ENCODE data around the gene MEG3.

Gene MEG3

DNA sequence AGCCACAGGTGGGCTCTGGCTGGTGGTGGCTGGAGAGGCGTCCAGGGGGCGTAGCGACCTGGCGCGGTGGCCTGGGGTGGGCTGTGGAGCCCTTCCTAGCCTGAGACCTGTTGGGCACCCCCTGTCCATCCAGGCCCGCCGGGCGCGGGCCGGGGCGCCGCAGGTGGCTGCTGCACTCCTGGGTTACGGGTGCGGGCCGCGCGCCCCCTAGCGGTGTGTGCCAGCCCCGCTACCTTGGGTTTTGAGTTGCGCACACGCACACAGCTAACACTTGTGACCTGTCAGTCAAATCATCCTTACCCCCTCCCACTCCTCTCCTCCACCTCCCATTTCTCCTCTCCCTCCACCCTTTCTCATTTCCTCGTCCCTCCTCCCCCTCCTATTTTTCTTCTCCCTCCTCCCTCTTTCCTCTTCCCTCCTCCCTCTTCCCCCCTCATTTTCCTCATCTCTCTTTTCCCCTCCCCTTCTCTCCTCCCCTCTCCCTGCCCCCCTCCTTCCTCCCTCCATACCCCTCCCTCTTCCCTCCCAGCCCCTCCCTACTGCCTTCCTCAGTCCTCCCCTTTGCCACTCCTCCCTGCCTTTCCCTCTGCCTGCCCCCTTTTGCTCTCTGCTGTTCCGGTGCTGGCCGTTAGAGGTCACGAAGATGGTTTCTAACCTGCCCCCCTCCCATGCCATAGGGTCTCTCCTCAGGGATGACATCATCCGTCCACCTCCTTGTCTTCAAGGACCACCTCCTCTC, 2.3 kb downstream of the MEG3 start:
- no peak for DNase-seq (ENCODE audit: extremely low read depth in 1 of 2, low read depth in 1 of 2)

- no peak for DNase-seq (ENCODE audit: extremely low read depth in 1 of 2, low read depth in 1 of 2)
These were observed 4.8 kb downstream of the MEG3 start for GRCh38 chr14:100830681-100831080.

- DNase-seq (ENCODE audit: extremely low read depth in 1 of 2, low read depth in 1 of 2) = no peak
These were observed 6.5 kb downstream of the MEG3 start for GRCh38 chr14:100832311-100832960.

DNA sequence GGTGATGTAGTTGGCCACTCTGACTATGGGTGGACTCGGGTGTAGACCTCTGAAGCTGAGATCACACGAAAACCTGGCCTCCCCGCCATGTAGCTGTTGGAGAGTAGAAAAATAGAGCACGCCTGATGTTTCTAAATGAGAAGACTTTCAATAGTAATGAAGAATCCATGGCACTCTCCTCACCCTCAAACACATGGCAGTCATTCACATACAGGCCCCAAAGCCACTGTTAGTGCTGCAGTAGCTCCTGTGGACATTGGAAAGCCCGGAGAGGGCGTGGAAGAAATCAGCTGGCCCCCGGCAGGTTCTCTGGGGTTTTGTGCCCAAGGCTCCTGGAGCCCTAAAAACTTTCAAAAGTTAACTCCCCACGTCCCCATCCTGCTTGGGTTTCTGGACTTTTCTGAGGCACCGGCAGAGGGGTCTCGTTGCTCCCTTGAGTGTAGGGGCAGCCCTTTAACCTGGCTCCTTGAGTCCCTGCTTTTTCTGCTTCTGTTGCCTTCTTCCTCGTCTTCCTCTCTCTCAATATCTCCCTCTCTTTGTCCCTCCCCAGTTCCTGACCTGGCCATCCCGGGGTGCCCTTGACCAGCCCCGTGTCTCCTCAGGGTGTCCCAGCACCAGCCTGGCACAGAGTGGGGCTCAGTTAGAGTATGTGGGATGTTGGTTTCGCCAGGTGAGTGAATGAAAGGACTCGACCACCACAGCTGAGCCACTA, 8.3 kb downstream of the MEG3 start:
- no peak for DNase-seq (ENCODE audit: extremely low read depth in 1 of 2, low read depth in 1 of 2)

DNA sequence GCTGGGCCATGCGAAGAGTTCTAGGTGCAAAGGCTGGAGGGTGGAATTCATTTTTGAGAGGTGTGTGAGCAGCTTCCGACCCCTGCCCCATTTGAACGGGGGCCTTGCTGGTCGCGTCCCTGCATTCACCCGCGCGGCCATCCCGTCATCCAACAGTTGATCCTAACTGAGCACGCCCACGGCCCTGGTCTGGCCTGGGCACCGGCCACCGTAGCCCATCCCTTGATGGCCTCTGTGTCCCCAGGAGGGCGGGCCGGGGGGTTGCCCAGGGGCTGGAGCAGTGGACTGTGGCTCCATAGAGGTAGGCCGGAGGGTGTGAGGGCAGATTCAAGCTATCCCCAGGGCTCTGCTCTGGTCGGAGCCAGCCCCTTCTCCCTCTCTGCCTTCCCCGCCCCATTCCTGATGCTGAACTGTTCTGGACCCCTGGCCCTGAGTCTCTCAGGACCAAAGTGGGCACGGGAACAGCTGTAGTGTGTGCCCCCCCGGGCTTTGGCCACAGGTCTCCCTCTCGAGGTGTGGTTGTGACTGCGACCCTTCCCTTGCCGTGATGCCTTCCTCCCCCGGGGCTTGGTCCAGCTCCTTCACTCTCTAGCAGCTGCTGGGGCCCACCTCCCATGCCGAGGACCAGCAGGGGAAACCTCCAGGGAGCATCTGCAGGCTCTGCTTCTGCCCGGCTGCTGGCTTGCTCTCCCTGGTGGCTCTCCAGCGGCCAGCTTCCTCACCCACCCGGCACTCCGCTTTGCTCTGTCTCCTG, 9.1 kb downstream of the MEG3 start:
- DNase-seq (ENCODE audit: extremely low read depth in 1 of 2, low read depth in 1 of 2) = no peak

DNA sequence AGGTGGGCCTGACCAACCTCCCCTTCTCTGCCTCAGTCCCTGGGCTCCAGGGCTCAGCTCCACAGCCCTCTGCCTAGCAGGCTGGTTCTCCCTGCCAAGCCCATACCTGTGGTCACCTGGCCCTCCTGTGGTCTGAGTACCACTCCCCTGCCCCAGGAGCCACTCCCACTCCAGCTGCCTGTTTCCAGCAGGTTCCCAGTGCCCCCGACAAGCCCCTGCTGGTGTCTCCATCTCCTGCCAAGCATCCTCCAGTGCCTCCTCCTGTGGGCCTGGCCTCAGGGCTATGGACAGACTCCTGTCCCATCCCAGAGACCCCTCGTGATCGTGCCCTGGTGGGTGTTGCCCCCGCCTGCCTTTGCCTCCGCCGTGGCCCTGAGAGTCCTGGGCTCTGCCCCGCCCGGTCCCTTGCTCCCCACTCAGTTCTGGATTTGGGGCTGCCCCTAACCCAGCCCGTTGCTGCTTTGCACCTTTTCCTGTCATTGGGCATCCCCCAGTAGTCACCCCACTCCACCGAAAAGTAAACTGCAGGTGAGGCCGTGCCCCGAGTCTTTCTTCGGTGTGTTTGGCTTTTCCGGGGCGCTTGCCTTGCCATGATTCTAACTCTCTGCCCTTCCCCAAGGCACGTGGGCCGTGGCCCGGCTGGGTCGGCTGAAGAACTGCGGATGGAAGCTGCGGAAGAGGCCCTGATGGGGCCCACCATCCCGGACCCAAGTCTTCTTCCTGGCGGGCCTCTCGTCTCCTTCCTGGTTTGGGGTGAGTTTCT, 9.8 kb downstream of the MEG3 start:
- no peak for DNase-seq (ENCODE audit: extremely low read depth in 1 of 2, low read depth in 1 of 2)

DNA sequence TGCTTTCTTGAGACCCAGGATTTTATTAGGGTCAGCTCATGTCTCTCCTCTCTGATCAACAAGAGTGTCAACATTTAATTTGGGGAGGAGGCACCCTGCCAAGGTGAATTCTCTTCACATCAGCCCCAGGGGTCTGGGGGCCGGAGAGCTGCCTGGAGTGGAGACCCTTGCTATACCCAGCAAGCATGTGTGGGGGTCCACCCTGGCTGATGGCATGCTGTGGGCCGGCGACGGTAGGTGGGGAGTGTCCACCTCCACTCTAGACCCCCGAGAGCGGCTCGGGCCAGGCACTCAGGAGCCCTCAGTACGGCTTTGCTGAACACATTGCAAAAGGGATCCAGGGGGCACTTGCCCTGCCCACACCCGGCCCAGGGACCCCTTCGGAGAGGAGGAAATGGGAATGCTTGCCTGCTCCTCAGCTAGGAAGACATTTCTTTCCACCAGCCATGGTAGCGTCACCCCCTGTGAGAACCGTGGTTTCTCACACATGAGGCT, 10.4 kb downstream of the MEG3 start:
- no peak for DNase-seq (ENCODE audit: extremely low read depth in 1 of 2, low read depth in 1 of 2)

- DNase-seq (ENCODE audit: extremely low read depth in 1 of 2, low read depth in 1 of 2) = no peak
These were observed 11.3 kb downstream of the MEG3 start for GRCh38 chr14:100836941-100837804.

DNA sequence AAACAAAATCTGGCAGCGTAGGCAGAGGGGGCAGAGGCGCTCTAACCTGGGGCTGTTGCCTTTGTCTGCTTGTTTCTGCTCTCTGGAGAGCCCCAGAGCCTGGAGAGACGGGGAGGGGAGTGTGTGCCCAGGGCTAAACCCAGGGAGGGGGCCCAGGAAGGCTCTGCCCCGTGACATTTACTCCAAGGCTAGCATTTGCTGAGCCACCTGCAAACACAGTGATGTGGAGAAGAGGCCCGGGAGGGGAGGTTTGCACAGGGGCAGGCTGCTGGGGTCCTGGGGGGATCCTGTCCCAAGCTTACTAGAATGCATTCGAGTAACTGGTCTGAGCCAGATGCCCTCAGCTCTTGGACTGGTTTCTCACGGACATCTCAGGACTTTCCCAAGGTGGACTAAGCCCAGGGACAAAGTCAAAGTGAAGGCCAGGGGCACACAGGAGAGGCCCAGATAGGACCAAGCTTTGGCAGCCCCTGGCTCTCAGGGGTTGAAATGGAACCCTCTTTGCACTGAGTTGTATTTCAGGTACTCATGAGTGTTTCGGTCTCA, 12.0 kb downstream of the MEG3 start:
- DNase-seq (ENCODE audit: extremely low read depth in 1 of 2, low read depth in 1 of 2) = no peak

GRCh38 chr14:100838493-100839314, 12.8 kb downstream of the MEG3 start:
- no peak for DNase-seq (ENCODE audit: extremely low read depth in 1 of 2, low read depth in 1 of 2)

DNA sequence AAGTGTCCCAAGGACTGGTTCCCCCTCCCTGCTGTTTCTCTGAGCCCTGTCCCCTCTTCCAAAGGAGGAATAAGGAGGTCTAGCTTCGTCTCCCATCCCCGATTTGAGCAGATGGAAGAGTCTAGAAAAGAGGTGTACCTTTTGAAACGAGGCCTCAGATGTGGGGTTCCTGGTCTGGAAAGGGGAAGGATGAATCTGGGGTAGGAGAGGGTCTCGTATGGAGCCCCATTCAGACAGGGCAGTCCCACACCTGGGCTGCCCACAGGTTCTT, 13.3 kb downstream of the MEG3 start:
- no peak for DNase-seq (ENCODE audit: extremely low read depth in 1 of 2, low read depth in 1 of 2)

DNA sequence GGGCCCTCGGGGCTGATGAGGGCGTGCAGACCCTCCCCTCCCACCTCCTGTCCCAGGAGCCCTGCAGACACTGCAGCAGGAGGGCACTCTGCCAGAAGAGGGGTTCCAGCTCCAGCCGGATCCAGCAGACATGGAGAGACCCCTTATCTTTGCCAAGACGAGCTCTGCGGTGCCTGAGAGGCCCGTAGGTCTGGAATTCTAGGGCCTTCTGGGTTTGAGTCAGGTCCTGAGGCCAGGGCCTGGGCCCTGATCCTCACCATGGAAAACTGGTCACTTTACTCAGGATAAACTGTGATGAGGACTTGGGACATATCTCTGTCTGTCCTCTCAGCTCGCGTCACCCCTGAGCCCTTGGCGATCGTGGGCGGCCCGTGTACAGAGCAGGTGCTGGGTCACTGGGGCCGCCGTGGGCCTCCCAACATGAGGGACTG, 13.8 kb downstream of the MEG3 start:
- no peak for DNase-seq (ENCODE audit: extremely low read depth in 1 of 2, low read depth in 1 of 2)

DNA sequence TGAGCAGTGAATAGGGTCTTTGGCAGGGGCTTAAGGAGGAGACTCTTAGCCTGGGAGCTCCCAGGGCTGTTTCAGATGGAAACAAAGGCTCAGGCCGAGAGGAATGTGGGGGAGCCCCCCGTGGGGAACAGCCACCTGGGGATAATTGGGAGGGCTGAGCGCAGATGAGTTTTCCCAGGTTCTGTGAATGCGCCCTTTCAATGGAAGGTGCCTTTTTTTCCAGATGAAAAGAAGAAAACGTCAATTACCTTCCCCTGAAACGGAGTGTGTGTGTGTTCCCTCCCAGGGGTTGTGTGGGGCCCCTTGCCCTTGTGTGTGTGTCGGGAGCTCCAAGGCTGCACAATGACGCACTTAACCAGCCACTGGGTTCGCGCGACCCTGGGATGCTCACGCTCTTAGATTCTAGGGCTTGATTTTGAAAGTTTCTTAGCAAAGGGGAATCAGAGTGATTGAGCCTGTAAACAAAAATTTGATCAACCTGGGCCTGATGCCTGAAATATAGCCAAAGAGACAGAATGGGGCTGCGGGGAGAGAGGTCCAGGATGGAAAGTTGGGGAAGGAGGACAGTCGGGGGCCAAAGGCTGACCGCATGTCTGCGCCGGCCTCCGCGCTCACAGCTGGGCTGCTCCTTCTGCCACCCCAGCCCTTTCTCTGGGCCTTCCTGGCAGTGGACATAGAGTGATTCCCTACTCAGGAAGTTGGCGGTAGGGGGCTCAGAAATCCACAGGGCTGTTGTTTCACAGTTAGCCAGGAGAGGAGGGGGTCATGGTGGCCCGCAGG, 14.6 kb downstream of the MEG3 start:
- DNase-seq (ENCODE audit: extremely low read depth in 1 of 2, low read depth in 1 of 2) = no peak

GRCh38 chr14:100841066-100841760, 15.3 kb downstream of the MEG3 start:
- no peak for DNase-seq (ENCODE audit: extremely low read depth in 1 of 2, low read depth in 1 of 2)

DNA sequence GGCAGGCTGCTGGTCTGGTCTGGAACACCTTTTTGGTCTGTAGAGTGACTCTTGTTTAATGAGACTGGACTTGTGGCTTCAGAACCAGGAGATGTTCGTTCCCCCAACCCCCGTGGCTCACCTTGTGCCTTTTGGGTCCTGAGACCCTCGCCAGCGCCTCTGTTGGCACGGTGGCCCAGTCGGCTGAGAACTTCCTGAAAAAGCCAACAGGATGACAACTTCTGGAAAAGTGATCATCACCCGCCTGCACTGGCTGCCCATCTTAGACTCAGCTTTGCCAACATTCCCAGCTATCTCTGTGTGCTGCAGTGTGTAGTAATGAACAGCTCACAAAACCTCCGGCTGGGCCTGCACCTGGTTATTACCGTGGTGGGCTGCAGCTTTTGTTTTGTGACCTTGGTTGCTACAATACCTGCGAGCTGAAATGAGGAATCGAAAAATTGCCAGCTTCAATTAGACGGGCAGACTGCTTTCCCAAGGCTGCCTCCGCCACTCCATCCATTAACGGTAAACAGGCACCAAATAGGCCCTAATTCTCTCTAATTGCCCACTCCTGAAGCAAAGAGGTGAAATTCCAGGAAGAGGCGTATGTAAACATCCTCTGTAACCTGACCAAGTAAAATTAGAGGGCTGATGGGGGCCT, 16.0 kb downstream of the MEG3 start:
- DNase-seq (ENCODE audit: extremely low read depth in 1 of 2, low read depth in 1 of 2) = no peak

- no peak for DNase-seq (ENCODE audit: extremely low read depth in 1 of 2, low read depth in 1 of 2)
These were observed 16.9 kb downstream of the MEG3 start for GRCh38 chr14:100842799-100843198.

DNA sequence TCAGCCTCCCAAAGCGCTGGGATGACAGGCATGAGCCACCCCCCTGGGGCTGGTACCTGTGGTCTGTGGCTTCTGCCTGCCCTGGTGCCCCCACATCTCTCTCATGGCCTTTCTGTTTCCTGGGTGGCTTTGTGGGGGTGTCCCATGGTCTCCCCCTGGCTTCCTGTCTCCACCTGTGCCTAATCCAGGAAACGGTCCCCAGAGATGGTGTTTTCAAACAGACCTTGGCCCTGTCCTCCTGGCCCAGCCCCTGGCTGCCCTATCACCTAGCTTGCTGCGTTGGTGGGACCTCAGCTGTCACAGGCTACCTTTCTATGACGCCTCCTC, 18.1 kb downstream of the MEG3 start:
- peak in 1 of 2 donors; percentile 6 for DNase-seq (ENCODE audit: extremely low read depth in 1 of 2, low read depth in 1 of 2)
